GM21825 (cell line): Measurements from ENCODE around the gene GPRASP3.
A peak's percentile ranks its signal among the peaks of the same experiment; 100 is the strongest.

ENCODE experiments used
- ATAC-seq: cut with Tn5 transposase; IDR thresholded peaks from one replicate; pipeline ENCODE4 v1.9.1; 2021; ENCODE audit warnings: mild to moderate bottlenecking, moderate library complexity; ENCODE audit not compliant: unreplicated experiment

The GPRASP3 gene

DNA sequence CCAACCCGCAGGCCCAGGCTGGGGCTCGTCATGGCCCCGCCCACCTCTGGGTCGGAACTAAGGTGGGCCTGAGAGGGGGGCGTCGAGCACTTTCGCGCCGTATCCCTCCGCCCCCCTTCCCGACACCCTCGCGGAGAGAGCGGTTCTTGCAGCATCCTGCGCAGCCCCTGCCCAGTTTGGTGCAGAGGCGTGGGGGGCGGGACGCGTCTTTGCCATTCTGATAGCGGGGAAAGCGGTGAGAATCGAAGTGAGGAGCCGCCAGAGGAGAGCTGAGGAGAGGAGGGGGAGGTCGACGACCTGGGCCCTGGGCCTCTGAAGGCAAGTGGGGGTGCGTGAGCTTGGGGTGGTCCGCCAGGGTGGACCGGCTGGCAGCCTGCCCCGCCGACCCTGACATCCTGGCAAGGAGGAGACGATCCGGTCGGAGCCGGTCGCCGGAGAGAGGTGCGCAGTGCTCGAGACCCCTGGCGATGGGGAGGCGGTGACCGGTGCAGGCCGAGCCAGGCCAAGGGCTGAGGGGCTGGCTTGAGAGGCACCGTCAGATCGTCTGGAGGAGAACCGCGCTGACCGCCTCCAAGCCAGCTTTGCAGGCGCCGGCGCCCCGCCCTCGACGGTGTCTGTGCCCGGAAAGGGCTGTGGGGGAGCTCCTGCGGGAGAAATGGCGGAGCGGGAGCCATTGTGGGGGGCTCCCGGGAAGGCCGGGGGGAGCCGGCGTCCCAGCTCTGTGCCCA is 25.5 kb downstream of the GPRASP3 start:
- no peak for ATAC-seq

DNA sequence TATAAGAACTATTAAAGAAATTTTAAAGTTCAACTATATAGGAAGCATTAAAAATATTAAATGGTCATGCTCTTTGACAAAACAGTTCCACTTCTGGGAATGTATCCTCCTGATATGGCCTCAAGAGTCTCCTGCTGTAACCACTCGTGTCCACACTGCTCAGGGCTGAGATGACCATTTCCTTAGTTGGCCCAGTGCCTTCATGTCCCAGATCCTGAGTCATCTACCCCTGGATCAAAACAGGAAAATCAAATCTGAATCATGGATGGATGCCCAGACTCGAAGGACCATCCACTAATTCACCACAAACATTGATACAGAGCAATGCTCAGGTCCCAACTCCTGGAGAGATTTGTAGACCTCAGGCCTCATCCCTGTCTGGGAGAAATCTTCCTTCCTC is 44.7 kb downstream of the GPRASP3 start:
- ATAC-seq: no peak

DNA sequence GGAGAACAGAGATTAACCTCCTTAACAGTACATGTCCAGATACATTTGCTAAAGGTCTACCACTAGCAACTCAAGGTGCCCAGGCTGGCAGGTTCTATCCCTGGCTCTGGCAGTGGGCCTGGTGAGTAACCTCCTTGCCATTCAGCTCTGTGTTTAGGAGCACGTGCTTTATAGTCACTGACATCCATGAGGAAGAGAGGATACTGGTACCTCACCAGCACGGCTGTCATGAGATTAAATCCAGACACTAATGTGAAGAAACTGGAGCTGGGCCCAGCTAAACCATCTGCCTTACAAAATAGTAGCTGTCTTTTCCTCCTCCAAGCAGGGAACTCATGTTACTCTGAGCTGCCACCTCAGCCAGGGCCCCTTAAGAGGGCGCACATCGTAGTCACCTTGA is 45.3 kb downstream of the GPRASP3 start:
- no peak for ATAC-seq

DNA sequence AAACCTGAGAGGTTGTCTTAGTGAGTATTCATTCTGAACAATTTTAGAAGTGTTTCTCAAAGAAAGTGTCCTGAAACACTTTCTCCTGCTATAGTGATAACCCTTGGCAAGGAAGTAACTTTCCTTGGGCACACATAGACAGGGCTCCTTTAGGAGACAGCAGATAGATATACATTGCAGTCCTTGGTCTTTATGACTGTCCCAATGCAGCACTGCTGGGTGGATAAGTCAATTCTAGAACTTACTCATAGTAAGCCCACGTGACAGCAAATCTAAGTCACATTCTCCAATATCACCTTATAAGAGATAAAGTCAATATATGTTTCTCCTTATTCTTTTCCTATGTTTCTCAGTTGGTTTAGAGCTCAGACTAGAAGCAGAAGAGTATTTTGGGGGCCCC is 46.7 kb downstream of the GPRASP3 start:
- no peak for ATAC-seq

DNA sequence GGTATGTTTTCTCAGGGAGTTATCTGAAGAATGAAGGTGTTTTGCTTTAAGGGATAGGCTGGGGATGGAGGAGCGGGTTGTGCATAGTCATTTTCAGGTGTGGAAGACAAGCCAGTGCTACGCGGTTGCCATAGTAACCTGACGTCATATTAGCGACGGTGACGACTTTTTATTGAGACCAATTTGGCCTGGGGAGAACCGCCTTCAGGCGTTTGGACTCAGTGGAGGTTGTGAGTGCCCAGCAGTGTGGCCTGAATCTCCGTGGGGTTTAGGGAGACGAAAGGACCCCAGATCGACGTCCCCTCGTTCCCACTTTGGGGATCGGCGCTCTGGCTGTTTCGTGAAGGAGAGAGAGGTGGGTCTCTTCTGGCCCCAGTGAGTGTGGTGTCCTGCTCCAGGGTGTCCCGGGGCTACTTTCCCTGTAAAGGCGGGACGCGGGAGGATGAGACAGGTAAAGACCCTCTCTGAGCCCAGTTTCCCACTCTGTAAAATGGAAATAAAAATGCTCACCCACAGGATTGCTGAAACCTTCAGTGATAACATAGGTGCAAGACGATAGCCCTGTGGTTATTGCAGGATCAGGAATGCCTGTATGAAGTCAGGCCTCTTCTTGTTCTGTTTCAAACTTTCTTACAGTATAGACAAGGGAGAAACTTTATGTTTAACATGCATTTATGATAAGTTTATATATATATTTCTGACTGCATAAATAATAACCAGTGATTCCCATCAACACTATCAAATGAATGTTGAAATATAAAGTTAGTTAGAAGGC is 48.6 kb downstream of the GPRASP3 start:
- peak; percentile 96 for ATAC-seq
